NB4 (cell line): ENCODE measurements around the gene LRIG1.

Source experiments
- DNase-seq: peaks from one replicate; pipeline ENCODE4 v3.0.0; 2010; ENCODE audit warnings: low read depth
- H3K4me3 ChIP-seq: one replicate; pipeline ENCODE4 v1.5.1; 2011; ENCODE audit warnings: mild to moderate bottlenecking, low read depth, low read length, moderate library complexity
- CTCF ChIP-seq: IDR thresholded peaks from one replicate; pipeline ENCODE4 v1.5.1; 2012; ENCODE audit warnings: low read depth, low read length
- MAX ChIP-seq: IDR thresholded peaks from 2 replicates; pipeline ENCODE4 v1.6.1; 2011; ENCODE audit warnings: low read depth, low read length
- MYC ChIP-seq: IDR thresholded peaks from 2 replicates; pipeline ENCODE4 v1.6.1; 2011; ENCODE audit warnings: low read depth, low read length
- POLR2A ChIP-seq: IDR thresholded peaks from 2 replicates; pipeline ENCODE4 v1.6.1; 2011; ENCODE audit warnings: mild to moderate bottlenecking; ENCODE audit not compliant: insufficient read length; ENCODE audit errors: extremely low read depth

Gene LRIG1

GRCh38 chr3:66372681-66373350 is 128.0 kb downstream of the LRIG1 start:
- DNase-seq = no peak
- no peak overlapping the region for H3K4me3 ChIP-seq
- TF ChIP-seq CTCF (no peak), MAX (no peak), POLR2A (no peak), MYC (no peak)

- no peak overlapping the region for H3K4me3 ChIP-seq
- no peak for TF ChIP-seq MYC
- TF ChIP-seq MAX = no peak
- TF ChIP-seq CTCF = no peak
- no peak for DNase-seq
These were observed 129.4 kb downstream of the LRIG1 start for GRCh38 chr3:66371432-66371831.

- no peak overlapping the region for H3K4me3 ChIP-seq
- DNase-seq = no peak
- TF ChIP-seq MAX = no peak
- TF ChIP-seq POLR2A = no peak
- TF ChIP-seq CTCF = no peak
- TF ChIP-seq MYC = no peak
These were observed 130.6 kb downstream of the LRIG1 start for GRCh38 chr3:66370179-66370578.

GRCh38 chr3:66367979-66368378 is 132.8 kb downstream of the LRIG1 start:
- TF ChIP-seq MYC (no peak), MAX (no peak), POLR2A (no peak), CTCF (no peak)
- H3K4me3 ChIP-seq = no peak overlapping the region
- no peak for DNase-seq

- H3K4me3 ChIP-seq = no peak overlapping the region
- TF ChIP-seq MAX = no peak
- no peak for TF ChIP-seq POLR2A
- no peak for TF ChIP-seq CTCF
- TF ChIP-seq MYC = no peak
- DNase-seq = no peak
These were observed 134.1 kb downstream of the LRIG1 start for GRCh38 chr3:66366747-66367146.

GRCh38 chr3:66365080-66365479 is 135.7 kb downstream of the LRIG1 start:
- TF ChIP-seq MAX = no peak
- no peak for TF ChIP-seq CTCF
- no peak for TF ChIP-seq POLR2A
- no peak for TF ChIP-seq MYC
- no peak for DNase-seq
- H3K4me3 ChIP-seq = no peak overlapping the region
